H1 (cell line): Measurements from ENCODE around the gene BDP1. TPM values are rescaled to one million over a fixed set of nuclear protein-coding genes. Genes with fewer than 3 reads are reported as not detected.

Source experiments
- CTCF ChIA-PET: fragments of 300-600 bp; sonication (Branson Sonifier 250); formaldehyde crosslinking; loops from one replicate; lab custom pipeline; 2021; ENCODE audit not compliant: partially characterized antibody; lab: Charles Lee
- POLR2A ChIA-PET: fragments of 300-600 bp; sonication (Branson Sonifier 250); formaldehyde crosslinking; loops from one replicate; lab custom pipeline; 2021; ENCODE audit warnings: inconsistent platforms; ENCODE audit not compliant: partially characterized antibody; lab: Charles Lee
- DNase-seq, 2 experiments: peaks; one replicate each; pipeline versions ENCODE4 v3.0.0 to v3.0.0-alpha.2; 2010 to 2022; ENCODE audit warnings: low spot score in 2 of 2, low read depth in 1 of 2, mixed read lengths in 1 of 2
- FAIRE-seq: peaks from 2 replicates; lab custom pipeline; 2011; peaks lifted over from hg19 to GRCh38; lab: Jason Lieb, UNC
- H2AFZ ChIP-seq: 2 replicates; pipeline ENCODE4 v1.8.1; 2012; ENCODE audit warnings: low read length, inconsistent platforms
- H2AK5ac ChIP-seq: 2 replicates; pipeline ENCODE4 v1.6.1; 2013; ENCODE audit warnings: low read depth, low read length
- H2BK120ac ChIP-seq: replicated peaks from 2 replicates; pipeline ENCODE3; 2013; ENCODE audit warnings: low read depth, low read length, inconsistent platforms
- H2BK12ac ChIP-seq: 2 replicates; pipeline ENCODE4 v1.6.1; 2013; ENCODE audit warnings: low read depth, low read length
- H2BK15ac ChIP-seq: 2 replicates; pipeline ENCODE4 v1.6.1; 2013; ENCODE audit warnings: low read length
- H2BK20ac ChIP-seq: 2 replicates; pipeline ENCODE4 v1.6.1; 2013; ENCODE audit warnings: low read length
- H2BK5ac ChIP-seq: 2 replicates; pipeline ENCODE4 v1.6.1; 2013; ENCODE audit warnings: low read depth, low read length
- H3K14ac ChIP-seq: 2 replicates; pipeline ENCODE4 v1.6.1; 2013; ENCODE audit warnings: inconsistent platforms; ENCODE audit not compliant: insufficient read length
- H3K18ac ChIP-seq: 2 replicates; pipeline ENCODE4 v1.6.1; 2013; ENCODE audit warnings: low read length; ENCODE audit errors: extremely low read depth
- H3K23ac ChIP-seq: 2 replicates; pipeline ENCODE4 v1.6.1; 2013; ENCODE audit warnings: inconsistent platforms; ENCODE audit not compliant: insufficient read length
- H3K23me2 ChIP-seq: 2 replicates; pipeline ENCODE4 v1.6.1; 2013; ENCODE audit warnings: low read depth, low read length
- H3K27ac ChIP-seq: 2 replicates; pipeline ENCODE4 v1.6.1; 2011; ENCODE audit warnings: low read depth, low read length, inconsistent platforms
- H3K27me3 ChIP-seq, 4 experiments: replicated peaks in 1 of 4; 1 replicate in 1 of 4; 2 replicates in 3 of 4; pipeline versions ENCODE4 v1.6.1 to v1.8.1; 2011 to 2013; ENCODE audit warnings: low read length in 3 of 4, mild to moderate bottlenecking in 3 of 4, inconsistent platforms in 2 of 4, mixed read lengths in 2 of 4, moderate library complexity in 1 of 4; ENCODE audit not compliant: control insufficient read depth in 3 of 4, insufficient read depth in 3 of 4; ENCODE audit errors: extremely low read depth in 1 of 4
- H3K36me3 ChIP-seq, 4 experiments: 2 replicates each; pipeline versions ENCODE4 v1.6.1 to v1.8.1; 2011 to 2013; ENCODE audit warnings: mild to moderate bottlenecking in 4 of 4, low read length in 3 of 4, moderate library complexity in 2 of 4, control low read depth in 1 of 4, inconsistent platforms in 1 of 4; ENCODE audit not compliant: insufficient read depth in 4 of 4, control insufficient read depth in 2 of 4
- H3K4ac ChIP-seq: replicated peaks from 2 replicates; pipeline ENCODE3; 2013; ENCODE audit warnings: low read length, low read depth, mixed read lengths, inconsistent platforms; ENCODE audit not compliant: insufficient read length
- H3K4me1 ChIP-seq, 4 experiments: replicated peaks in 1 of 4; 1 replicate in 1 of 4; 2 replicates in 3 of 4; pipeline versions ENCODE4 v1.6.1 to v1.8.1; 2011 to 2013; ENCODE audit warnings: low read length in 3 of 4, inconsistent platforms in 2 of 4, mixed read lengths in 1 of 4; ENCODE audit not compliant: insufficient read depth in 4 of 4, control insufficient read depth in 3 of 4
- H3K4me2 ChIP-seq, 2 experiments: 2 replicates each; pipeline versions ENCODE4 v1.6.1 to v1.8.1; 2011 to 2013; ENCODE audit warnings: low read depth in 2 of 2, low read length in 2 of 2, control low read depth in 1 of 2, inconsistent platforms in 1 of 2, mild to moderate bottlenecking in 1 of 2; ENCODE audit not compliant: insufficient read depth in 1 of 2
- H3K4me3 ChIP-seq, 4 experiments: fragments of 200-600, 300-600 bp in 1 of 4; sonication (generic), shearing (Covaris generic), sonication (Bioruptor Twin) in 1 of 4; 2 replicates each; pipeline versions ENCODE4 v1.5.1 to v1.8.1; 2011 to 2016; ENCODE audit warnings: low read length in 4 of 4, low read depth in 3 of 4, control low read depth in 2 of 4, inconsistent platforms in 2 of 4, mild to moderate bottlenecking in 2 of 4, mixed read lengths in 1 of 4, moderate library complexity in 1 of 4; ENCODE audit not compliant: insufficient read depth in 2 of 4; ENCODE audit errors: extremely low read depth in 1 of 4
- H3K56ac ChIP-seq: replicated peaks from 2 replicates; pipeline ENCODE3; 2013; ENCODE audit warnings: low read depth, mild to moderate bottlenecking, mixed read lengths, low read length, inconsistent platforms; ENCODE audit not compliant: insufficient read length
- H3K79me1 ChIP-seq: 2 replicates; pipeline ENCODE4 v1.6.1; 2013; ENCODE audit warnings: low read depth, low read length, control low read depth
- H3K79me2 ChIP-seq, 2 experiments: 2 replicates each; pipeline versions ENCODE4 v1.6.1 to v1.8.1; 2012 to 2013; ENCODE audit warnings: low read length in 2 of 2, mild to moderate bottlenecking in 2 of 2, inconsistent platforms in 1 of 2; ENCODE audit not compliant: insufficient read depth in 2 of 2, control insufficient read depth in 1 of 2
- H3K9ac ChIP-seq, 4 experiments: replicated peaks in 1 of 4; 1 replicate in 1 of 4; 2 replicates in 3 of 4; pipeline versions ENCODE4 v1.6.1 to v1.8.1; 2011 to 2013; ENCODE audit warnings: low read depth in 3 of 4, low read length in 3 of 4, control low read depth in 2 of 4, mild to moderate bottlenecking in 2 of 4, moderate library complexity in 2 of 4, inconsistent platforms in 1 of 4; ENCODE audit errors: extremely low read depth in 1 of 4
- H3K9me3 ChIP-seq, 2 experiments: 2 replicates each; pipeline versions ENCODE4 v1.6.1 to v1.8.1; 2012 to 2013; ENCODE audit warnings: mild to moderate bottlenecking in 2 of 2, moderate library complexity in 2 of 2, control low read depth in 1 of 2, inconsistent platforms in 1 of 2, low read depth in 1 of 2, low read length in 1 of 2, mixed read lengths in 1 of 2; ENCODE audit not compliant: insufficient read depth in 2 of 2
- H4K20me1 ChIP-seq, 2 experiments: replicated peaks in 1 of 2; 2 replicates each; pipeline versions ENCODE3 to v1.8.1; 2011 to 2013; ENCODE audit warnings: inconsistent platforms in 2 of 2, low read length in 2 of 2, mild to moderate bottlenecking in 1 of 2; ENCODE audit not compliant: insufficient read depth in 2 of 2, control insufficient read depth in 1 of 2
- H4K5ac ChIP-seq: 2 replicates; pipeline ENCODE4 v1.6.1; 2013; ENCODE audit warnings: low read length, low read depth, mixed read lengths, inconsistent platforms; ENCODE audit not compliant: insufficient read length
- H4K8ac ChIP-seq: 2 replicates; pipeline ENCODE4 v1.8.0; 2013; ENCODE audit warnings: mild to moderate bottlenecking, moderate library complexity, low read length, inconsistent platforms; ENCODE audit not compliant: insufficient read depth; ENCODE audit errors: extremely low read depth
- H4K91ac ChIP-seq: replicated peaks from 2 replicates; pipeline ENCODE3; 2013; ENCODE audit warnings: low read length, mixed read lengths, inconsistent platforms; ENCODE audit not compliant: insufficient read length
- BACH1 ChIP-seq: IDR thresholded peaks from 2 replicates; pipeline ENCODE4 v1.6.1; 2012; ENCODE audit warnings: low read length, improper control_type of control experiment
- E2F6 ChIP-seq: IDR thresholded peaks from 2 replicates; pipeline ENCODE4 v1.6.1; 2012; ENCODE audit warnings: inconsistent platforms
- EGR1 ChIP-seq: IDR thresholded peaks from 2 replicates; pipeline ENCODE4 v1.6.1; 2011; ENCODE audit warnings: low read depth, low read length, borderline replicate concordance
- NRF1 ChIP-seq: IDR thresholded peaks from 2 replicates; pipeline ENCODE4 v1.6.1; 2011; ENCODE audit warnings: mild to moderate bottlenecking, low read depth, low read length, improper control_type of control experiment
- PHF8 ChIP-seq: fragments of 200-600 bp; sonication (generic); conservative IDR thresholded peaks from 2 replicates; pipeline ENCODE4 v1.7.1; 2012; ENCODE audit warnings: low read depth, mild to moderate bottlenecking, inconsistent platforms, low read length, moderate library complexity
- POLR2A ChIP-seq, 2 experiments: IDR thresholded peaks; 1 replicate in 1 of 2; 2 replicates in 1 of 2; pipeline ENCODE4 v1.6.1; 2011; ENCODE audit warnings: low read depth in 2 of 2, low read length in 2 of 2, mild to moderate bottlenecking in 2 of 2; ENCODE audit errors: control extremely low read depth in 1 of 2
- TBP ChIP-seq: IDR thresholded peaks from 2 replicates; pipeline ENCODE4 v1.6.1; 2011; ENCODE audit warnings: low read depth, low read length, improper control_type of control experiment
- WGBS, 2 experiments: shearing (Covaris generic) in 1 of 2; methylation state at CpG; one replicate each; pipeline versions ENCODE4 v1.1.6 to v1.1.7; 2013 to 2015; ENCODE audit warnings: low lambda C conversion rate in 2 of 2, mixed read lengths in 2 of 2, inconsistent platforms in 1 of 2, low coverage in 1 of 2, missing lambda C conversion rate in 1 of 2; ENCODE audit not compliant: insufficient replicate concordance in 2 of 2, insufficient coverage in 1 of 2, insufficient read length in 1 of 2; ENCODE audit errors: extremely low coverage in 1 of 2, missing lambda C conversion rate in 1 of 2; 5-methylcytosine and 5-hydroxymethylcytosine counted together
- polyA plus RNA-seq, 7 experiments: library from polyadenylated mRNA; depleted of rRNA in 3 of 7; stranded (reverse) in 5 of 7; unstranded in 2 of 7; fragments of >200 nt in 5 of 7; fragments of 200-250 nt in 2 of 7; gene quantifications; 1 replicate in 5 of 7; 2 replicates in 1 of 7; 4 replicates in 1 of 7; pipeline versions ENCODE4 v1.2.1 to v1.2.3, GENCODE V29; 2011 to 2013; ENCODE audit warnings: missing spikeins in 2 of 7, mixed read lengths in 2 of 7
- total RNA-seq: library from RNA; stranded (reverse); fragmentation: NEBNext Ultra II Directional; extraction: Animal tissue kit (Norgen Biotek cat#: 25700); gene quantifications from 2 replicates; pipeline ENCODE4 v1.2.1, GENCODE V29; 2021
- TF ChIP-seq, protein P1 (sequence below): IDR thresholded peaks from 2 replicates; pipeline ENCODE4 v1.6.1; 2012; ENCODE audit warnings: inconsistent platforms

BDP1 gene
- total and polyA plus RNA-seq, 2 of the 8 experiments (the other 6 are each of a cell fraction or from before 2014, with no cell fraction given) = 4.7 to 32.1 TPM

DNA sequence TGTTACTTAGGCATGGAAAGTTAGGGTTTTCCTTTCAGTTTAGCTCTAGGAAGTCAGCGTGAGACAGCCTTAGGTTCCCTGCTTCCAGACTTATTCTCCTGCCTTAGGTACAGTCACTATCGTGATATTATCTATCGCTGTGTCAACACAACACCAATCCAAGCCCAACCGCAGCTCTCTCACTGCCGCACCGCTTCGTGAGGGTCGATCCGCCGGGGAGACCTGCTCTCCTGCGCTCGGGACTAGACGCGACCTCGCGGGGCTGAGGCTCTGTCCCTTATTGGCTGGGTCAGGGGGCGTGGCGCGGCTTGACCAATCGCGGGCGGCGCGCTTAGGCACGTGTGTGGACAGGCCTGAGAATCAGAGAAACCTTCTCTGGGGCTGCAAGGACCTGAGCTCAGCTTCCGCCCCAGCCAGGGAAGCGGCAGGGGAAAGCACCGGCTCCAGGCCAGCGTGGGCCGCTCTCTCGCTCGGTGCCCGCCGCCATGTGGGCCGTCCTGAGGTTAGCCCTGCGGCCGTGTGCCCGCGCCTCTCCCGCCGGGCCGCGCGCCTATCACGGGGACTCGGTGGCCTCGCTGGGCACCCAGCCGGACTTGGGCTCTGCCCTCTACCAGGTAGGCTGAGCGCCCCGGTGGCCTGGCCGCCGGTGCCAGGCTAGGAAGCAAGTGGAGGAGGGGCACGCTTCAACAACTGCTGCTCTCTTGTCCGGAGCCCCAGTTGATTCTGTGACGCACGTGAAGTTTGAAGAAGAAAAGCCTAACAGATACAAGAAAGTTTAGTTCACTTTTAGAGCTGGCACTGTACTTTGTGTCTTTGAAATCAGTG lies 131.7 kb downstream of the BDP1 start, which contains the start of gene MCCC2:
MCCC2 (plus strand) TSS at position 400 of the 825 bp plus-strand sequence; CDS start at position 486, 86 bp downstream.
- H2AFZ ChIP-seq = peak within 1 kb of the TSS; percentile 97
- H4K8ac ChIP-seq = peak within 1 kb of the TSS; percentile 98
- ChIA-PET CTCF (interaction anchor here (1.0 to 1.2 kb wide), 3 partner anchors 14 to 170 kb away, joined by 3 to 5 read pairs (median 3); no protein-coding TSS in a partner anchor), POLR2A (interaction anchor here (0.8 to 2.5 kb wide), 15 partner anchors 9 to 733 kb away, joined by 3 to 10 read pairs (median 4); partner anchors contain the start of genes BDP1, MRPS27 and PTCD2)
- H3K36me3 ChIP-seq = no peaks in the 10 kb centered on the region
- H3K9me3 ChIP-seq = no peaks in the 10 kb centered on the region
- peaks cover 0 to 2% of the 10 kb centered on the region in 2 experiments for H4K20me1 ChIP-seq
- no peak within 1 kb of the TSS for H2AK5ac ChIP-seq
- peak within 1 kb of the TSS; percentile 79 to 89 (median 85) for H3K9ac ChIP-seq
- H3K23me2 ChIP-seq = peaks cover 6% of the 10 kb centered on the region
- H3K79me1 ChIP-seq = no peaks in the 10 kb centered on the region; the same call in 1 of the 2 replicates
- peak within 1 kb of the TSS; percentile 85; the same call in 1 of the 2 replicates for H2BK12ac ChIP-seq
- H3K79me2 ChIP-seq = peaks cover 5 to 41% of the 10 kb centered on the region in 2 experiments
- peak within 1 kb of the TSS; percentile 91 for H3K27ac ChIP-seq
- peak; percentile 93 to 98 for DNase-seq
- peak within 1 kb of the TSS; percentile 21 for H2BK15ac ChIP-seq
- H3K14ac ChIP-seq = no peak within 1 kb of the TSS
- peaks cover 0 to 9% (median 0%) of the 10 kb centered on the region in 4 experiments; a peak in 3 of 7 replicates for H3K4me1 ChIP-seq
- H2BK120ac ChIP-seq = no peak within 1 kb of the TSS
- peak within 1 kb of the TSS; percentile 58 for H4K5ac ChIP-seq
- H3K27me3 ChIP-seq = no peaks in the 10 kb centered on the region
- H2BK20ac ChIP-seq = no peak within 1 kb of the TSS
- FAIRE-seq = peak; percentile 50
- peak within 1 kb of the TSS; percentile 90; the same call in 1 of the 2 replicates for H2BK5ac ChIP-seq
- WGBS, 2 experiments = 0% methylated on average over 38 of the region's 56 CpGs; no CpG with 5 or more reads in 1 of the 2 experiments
- H3K18ac ChIP-seq = peak within 1 kb of the TSS; percentile 91
- H3K4ac ChIP-seq = peak within 1 kb of the TSS; percentile 75
- H4K91ac ChIP-seq = peak within 1 kb of the TSS; percentile 76
- peak within 1 kb of the TSS; percentile 76 to 82 for H3K4me2 ChIP-seq
- no peak within 1 kb of the TSS for H3K23ac ChIP-seq
- H3K56ac ChIP-seq = peak within 1 kb of the TSS; percentile 60
- H3K4me3 ChIP-seq = peak within 1 kb of the TSS; percentile 56 to 83 (median 81)
- TF ChIP-seq, protein P1, sequence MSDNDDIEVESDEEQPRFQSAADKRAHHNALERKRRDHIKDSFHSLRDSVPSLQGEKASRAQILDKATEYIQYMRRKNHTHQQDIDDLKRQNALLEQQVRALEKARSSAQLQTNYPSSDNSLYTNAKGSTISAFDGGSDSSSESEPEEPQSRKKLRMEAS = peak; percentile 90
- TF ChIP-seq TBP (peak; percentile 75), POLR2A (IDR thresholded peaks at IDR 0.05; ENCODE audit: control extremely low read depth in 1 of 2, low read depth in 2 of 2, low read length in 2 of 2) (peak; percentile 93 to 97), BACH1 (peak; percentile 90), EGR1 (0 out of 2 replicates have a peak, but pooled peaks have one; percentile 7), E2F6 (0 out of 2 replicates have a peak, but pooled peaks have one; percentile 53), PHF8 (peak; percentile 94), NRF1 (no peak)
